Measurements from ENCODE around the gene SLC17A5.

Gene SLC17A5

GRCh38 chr6:73653571-73654424, at the start of gene SLC17A5:
Gene SLC17A5 (minus strand): TSS chr6:73653992. CDS start chr6:73653886, 106 bp downstream.
- DNase-seq = peak; percentile 92
- TF ChIP-seq CTCF (IDR thresholded peaks at IDR 0.05) = no peak
- Mint-ChIP-seq H3K27me3 (ENCODE audit: low read depth, poor library complexity) (peaks cover 13% of the 10 kb centered on the region), H3K27ac (peak within 1 kb of the TSS; percentile 93), H3K36me3 (ENCODE audit: low read depth) (peaks cover 4% of the 10 kb centered on the region), H3K4me1 (peaks cover 15% of the 10 kb centered on the region), H3K9me3 (no peaks in the 10 kb centered on the region), H3K4me3 (peak within 1 kb of the TSS; percentile 93)

- H3K4me3 Mint-ChIP-seq = no peak overlapping the region
- no peaks in the 10 kb centered on the region for H3K36me3 Mint-ChIP-seq (ENCODE audit: low read depth)
- no peaks in the 10 kb centered on the region for H3K4me1 Mint-ChIP-seq
- H3K9me3 Mint-ChIP-seq = no peaks in the 10 kb centered on the region
- peaks cover 2% of the 10 kb centered on the region for H3K27me3 Mint-ChIP-seq (ENCODE audit: low read depth, poor library complexity)
- TF ChIP-seq CTCF (IDR thresholded peaks at IDR 0.05) = no peak
- H3K27ac Mint-ChIP-seq = no peak overlapping the region
- no peak for DNase-seq
Observed at GRCh38 chr6:73703466-73703865, 49.7 kb upstream of the SLC17A5 start.

GRCh38 chr6:73702444-73702843, 48.7 kb upstream of the SLC17A5 start:
- H3K4me1 Mint-ChIP-seq = no peaks in the 10 kb centered on the region
- H3K36me3 Mint-ChIP-seq (ENCODE audit: low read depth) = no peaks in the 10 kb centered on the region
- H3K4me3 Mint-ChIP-seq = no peak overlapping the region
- TF ChIP-seq CTCF (IDR thresholded peaks at IDR 0.05) = no peak
- H3K27me3 Mint-ChIP-seq (ENCODE audit: low read depth, poor library complexity) = peaks cover 5% of the 10 kb centered on the region
- no peak for DNase-seq
- no peak overlapping the region for H3K27ac Mint-ChIP-seq
- no peaks in the 10 kb centered on the region for H3K9me3 Mint-ChIP-seq

- Mint-ChIP-seq H3K27ac (no peak overlapping the region), H3K9me3 (no peaks in the 10 kb centered on the region), H3K4me3 (no peak overlapping the region), H3K36me3 (ENCODE audit: low read depth) (no peaks in the 10 kb centered on the region), H3K27me3 (ENCODE audit: low read depth, poor library complexity) (peaks cover 25% of the 10 kb centered on the region), H3K4me1 (peaks cover 21% of the 10 kb centered on the region)
- no peak for DNase-seq
- TF ChIP-seq CTCF (IDR thresholded peaks at IDR 0.05) = no peak
Observed at GRCh38 chr6:73699676-73700459, 46.1 kb upstream of the SLC17A5 start.

- no peak for DNase-seq
- Mint-ChIP-seq H3K4me3 (peak overlapping the region; percentile 84), H3K27me3 (ENCODE audit: low read depth, poor library complexity) (peaks cover 34% of the 10 kb centered on the region), H3K27ac (no peak overlapping the region), H3K4me1 (peaks cover 25% of the 10 kb centered on the region), H3K36me3 (ENCODE audit: low read depth) (no peaks in the 10 kb centered on the region), H3K9me3 (peaks cover 7% of the 10 kb centered on the region)
- no peak for TF ChIP-seq CTCF (IDR thresholded peaks at IDR 0.05)
Observed at GRCh38 chr6:73696966-73697655, 43.3 kb upstream of the SLC17A5 start.
